T-helper 22 cell (primary cell): ENCODE results near the gene ARHGEF1.

Source experiments
- DNase-seq: peaks from one replicate; pipeline ENCODE4 v3.0.0-alpha.2; 2020; ENCODE audit warnings: low read depth

Gene ARHGEF1

DNA sequence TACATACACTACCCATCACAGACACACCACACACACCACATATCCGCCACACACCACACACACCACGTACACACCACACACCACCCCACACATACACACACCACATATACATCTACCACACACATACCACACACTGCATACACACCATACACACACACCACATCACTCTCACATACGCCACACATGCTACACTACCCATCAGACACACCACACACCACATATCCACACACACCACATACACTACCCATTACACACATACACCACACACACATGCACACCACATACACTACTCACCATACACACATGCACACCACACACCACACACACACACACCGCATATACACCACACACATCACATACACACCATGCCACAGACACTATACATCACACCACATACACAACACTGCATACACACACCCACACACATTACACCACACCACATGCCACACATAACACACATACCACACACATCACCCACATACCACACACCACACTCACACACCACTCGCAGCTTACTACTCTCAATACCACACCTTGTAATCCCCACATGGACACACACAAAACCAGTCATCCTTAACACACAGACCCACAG lies 35.8 kb downstream of the ARHGEF1 start:
- DNase-seq, result no peak

DNA sequence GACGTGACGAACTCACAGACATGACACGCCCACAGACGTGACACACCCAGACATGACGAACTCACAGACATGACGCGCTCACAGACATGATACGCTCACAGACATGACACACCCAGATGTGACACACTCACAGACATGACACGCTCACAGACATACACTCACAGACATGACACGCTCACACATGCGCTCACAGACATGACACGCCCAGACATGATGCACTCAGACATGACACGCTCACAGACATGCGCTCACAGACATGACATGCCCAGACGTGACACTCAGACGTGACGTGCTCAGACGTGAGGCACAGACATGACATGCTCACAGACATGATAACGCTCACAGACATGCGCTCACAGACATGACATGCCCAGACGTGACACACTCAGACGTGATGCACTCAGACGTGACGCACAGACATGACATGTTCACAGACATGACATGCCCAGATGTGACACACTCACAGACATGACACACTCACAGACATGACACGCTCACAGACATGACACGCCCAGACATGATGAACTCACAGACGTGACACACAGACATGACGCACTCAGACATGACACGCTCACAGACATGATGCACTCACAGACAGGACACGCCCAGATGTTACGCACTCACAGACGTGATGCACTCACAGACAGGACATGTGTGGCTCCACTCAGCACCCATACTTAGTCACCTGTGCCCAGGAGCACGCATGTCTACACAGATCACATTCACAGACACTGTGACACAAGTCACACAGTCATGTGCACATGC lies 37.1 kb downstream of the ARHGEF1 start:
- no peak for DNase-seq

DNA sequence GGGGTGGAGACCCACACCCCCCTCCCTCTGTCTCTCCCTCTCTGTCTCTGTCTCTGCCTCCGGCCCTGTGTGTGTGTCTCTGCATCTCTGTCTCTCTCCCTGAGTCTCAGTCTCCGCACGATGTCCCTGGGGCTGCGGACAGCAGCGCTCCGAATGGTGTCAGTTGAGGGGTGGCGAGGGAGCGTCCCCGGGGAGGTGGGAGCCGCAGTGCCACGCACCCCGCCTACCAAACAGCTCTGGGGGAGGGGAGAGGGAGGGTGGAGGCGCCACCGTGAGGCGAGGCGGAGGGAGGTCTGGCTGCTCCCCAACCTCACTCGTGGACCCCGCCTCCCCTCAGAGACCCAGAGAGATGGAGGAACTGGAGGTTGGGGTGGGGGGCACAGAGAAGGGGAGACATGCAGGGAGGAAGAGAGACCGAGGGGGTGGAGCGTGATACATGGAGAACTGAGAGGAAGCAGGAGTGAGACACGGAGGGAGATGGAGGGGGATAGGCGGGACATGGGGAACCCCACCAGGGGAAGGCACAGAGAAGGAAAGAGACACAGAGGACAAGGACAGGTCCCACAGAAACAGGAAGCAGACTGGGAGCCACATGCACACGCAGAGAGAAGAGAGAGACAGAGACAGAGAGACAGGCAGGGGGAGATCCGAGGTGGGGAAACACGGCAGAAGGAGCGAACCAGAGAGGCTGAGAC lies 38.0 kb downstream of the ARHGEF1 start:
- no peak for DNase-seq

DNA sequence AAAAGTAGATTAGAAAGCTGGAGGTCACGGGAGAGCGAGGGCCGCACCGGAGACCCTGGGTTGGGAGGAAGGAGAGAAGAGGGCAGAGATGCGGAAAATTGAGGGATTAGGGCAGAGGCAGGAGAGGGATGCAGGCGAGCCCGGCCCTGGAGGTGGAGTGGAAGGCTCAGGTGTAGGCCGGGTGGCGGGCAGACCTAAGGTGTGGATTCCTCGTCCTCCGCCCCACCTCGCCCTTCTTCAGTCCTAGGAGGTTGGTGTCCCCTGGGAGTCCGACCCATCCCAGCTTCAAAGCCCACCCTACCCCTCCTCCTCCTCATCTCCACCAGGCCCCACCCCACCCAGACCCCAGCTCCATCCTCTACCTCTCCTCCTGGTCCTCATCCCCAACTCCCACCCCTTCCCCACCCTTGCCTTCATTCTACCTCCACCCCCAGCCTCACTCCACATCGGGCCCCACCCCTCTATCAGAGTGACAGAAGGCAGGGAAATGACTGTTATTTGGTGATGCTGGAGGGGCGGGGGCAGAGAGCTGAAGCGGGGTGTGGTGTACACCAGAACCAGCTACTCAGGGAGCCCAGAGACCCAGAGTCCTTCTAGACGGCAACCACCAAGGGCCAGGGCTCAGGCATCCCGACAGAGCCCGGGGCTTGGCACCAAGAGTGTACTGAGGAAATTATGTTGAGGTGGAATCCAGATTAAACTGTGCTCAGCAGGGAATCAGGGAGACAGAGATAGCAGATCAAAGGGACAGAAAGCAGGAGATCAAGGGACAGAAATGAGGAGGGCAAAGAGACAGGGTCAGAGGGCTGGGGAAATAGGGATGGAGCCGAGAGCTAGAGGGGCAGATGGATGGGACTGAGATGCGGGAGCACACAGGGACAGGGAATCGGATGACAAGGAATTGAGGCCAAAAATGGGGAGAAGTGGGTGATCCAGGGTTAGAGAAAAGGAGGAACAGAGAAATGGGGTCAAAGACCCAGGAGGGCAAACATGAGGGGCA lies 38.9 kb downstream of the ARHGEF1 start:
- DNase-seq, result no peak

DNA sequence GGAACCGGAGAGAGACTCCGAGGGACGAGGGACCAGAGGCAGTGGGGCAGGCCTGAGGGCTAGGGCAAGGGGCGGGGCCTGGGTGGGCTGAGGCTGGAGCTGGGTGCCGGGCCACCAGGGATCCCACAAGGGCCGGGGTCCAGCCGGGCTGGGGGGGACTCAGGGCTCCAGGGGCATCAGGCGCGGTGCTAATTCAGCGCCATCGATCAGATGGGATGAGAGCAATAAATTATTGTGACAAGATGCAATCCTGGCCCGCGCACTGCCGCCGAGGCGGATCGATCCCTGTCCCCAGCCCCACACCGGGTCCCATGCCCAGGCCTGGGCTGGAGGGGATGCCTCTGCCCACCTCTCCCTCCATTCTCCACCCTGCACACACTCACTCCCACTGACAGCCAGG lies 39.6 kb downstream of the ARHGEF1 start:
- DNase-seq, result no peak

DNA sequence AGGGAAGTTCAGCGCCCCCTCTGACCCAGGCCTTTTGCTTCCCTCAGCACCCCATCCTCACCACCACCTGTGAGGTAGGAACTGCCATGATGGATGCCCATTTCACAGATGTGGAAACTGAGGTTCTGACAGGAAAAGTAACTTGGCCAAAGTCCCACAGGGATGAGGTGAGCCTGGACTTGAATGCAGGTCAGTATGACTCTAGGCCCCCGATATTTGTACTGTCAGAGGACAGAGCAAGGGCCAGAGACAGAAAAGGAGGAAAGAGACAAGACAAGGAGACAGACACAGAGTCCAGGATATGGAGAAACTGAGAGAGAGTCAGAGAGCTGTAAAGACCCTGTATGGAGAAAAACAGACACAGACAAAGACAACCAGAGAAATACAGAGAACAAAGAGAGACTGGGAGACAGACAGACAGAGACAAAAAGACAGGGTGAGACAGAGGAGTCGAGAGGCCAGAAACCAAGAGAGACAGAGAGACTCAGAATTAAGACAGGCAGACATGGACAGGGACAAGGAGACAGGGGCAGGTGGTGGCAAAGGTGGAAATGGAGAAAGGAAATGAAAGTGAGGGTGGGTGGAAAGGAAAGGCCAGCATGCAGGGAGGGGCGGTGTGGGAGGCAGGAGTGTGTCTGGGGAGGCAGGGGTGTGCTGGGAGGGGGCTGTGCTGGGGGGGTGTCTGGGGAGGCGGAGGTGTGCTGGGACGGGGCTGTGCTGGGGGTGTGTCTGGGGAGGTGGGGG lies 40.2 kb downstream of the ARHGEF1 start:
- no peak for DNase-seq

DNA sequence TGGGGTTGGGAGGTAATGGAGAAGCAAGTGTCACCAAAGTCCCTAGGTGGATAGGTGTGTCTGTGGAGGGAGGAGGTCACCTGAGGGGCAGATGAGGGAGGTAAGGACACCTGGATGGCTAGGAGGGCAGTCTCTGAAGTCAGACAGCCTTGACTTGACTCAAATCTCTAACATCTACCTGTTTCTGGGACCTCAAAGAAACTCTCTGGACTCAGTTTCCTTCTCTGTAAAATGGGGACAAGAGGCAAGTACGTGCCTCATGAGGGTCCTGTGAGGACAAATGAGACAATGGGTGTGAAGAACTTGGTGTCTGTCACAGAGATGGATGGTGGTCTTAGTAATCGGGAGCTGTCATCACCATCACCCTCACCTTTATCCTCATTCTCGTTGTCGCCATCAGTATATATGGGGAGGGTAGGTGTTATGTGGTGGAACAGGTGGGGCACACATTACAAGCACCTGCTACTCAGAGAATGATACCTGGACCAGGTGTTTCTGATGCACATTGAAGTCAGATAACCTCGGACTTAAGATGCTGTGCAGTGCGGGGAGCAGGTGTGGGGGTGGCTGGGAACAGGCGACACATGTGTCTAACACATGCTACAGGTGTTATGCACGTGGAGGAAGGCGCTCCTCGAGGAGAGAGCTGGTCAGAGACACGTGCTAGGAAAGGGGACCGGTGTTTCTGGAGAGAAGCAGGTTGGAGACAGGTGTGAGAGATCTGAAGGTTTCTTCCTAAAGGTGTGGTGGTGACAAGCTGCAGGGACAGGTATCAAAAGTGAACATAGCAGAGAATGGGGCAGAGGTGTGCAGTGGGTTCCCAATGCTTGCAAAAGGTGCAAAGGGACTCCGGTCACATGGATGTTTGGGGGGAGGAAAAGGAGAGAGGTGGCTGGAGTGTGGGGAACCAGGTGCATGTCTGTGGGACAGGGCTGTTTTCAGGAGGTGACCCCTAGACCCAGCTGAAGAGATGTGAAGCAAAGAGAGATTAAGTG lies 41.5 kb downstream of the ARHGEF1 start:
- no peak for DNase-seq

DNA sequence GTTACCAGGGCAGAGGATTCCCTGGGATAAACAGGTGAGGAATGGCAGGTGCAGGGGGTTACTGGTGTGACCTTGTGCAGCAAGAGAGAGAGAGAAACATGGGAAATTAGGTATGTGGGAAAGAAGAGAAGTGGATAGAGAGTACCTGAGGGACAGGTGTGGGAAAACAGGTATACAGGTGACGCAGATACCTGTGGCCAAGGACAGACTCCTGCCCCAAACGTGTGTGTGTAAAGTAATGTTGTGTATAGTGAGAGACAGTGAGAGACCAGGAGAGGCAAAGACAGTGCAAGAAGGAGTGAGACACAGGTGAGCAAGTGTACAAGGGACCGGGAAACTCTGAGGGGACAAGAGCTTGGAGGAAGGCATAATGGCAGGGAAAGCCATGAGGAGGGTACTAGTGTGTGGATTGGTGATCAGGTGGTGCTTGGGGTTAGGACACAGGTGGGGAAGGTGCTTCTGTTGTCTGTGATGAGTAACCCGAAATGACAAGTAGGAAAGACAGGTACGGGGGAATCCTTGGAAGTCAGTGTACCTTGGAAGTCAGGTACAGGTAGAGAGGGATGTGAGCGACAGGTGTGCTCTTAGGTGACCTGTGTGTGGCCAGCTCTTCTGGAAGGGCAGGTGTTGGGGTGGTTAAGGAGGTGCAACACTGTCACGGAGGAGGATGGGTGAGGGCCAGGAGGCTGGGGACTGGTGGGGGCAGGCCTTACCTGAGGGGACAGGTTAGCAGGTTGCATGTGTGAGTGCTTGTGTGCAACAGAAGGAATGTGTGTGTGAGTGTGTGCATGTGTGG lies 42.4 kb downstream of the ARHGEF1 start:
- no peak for DNase-seq

DNA sequence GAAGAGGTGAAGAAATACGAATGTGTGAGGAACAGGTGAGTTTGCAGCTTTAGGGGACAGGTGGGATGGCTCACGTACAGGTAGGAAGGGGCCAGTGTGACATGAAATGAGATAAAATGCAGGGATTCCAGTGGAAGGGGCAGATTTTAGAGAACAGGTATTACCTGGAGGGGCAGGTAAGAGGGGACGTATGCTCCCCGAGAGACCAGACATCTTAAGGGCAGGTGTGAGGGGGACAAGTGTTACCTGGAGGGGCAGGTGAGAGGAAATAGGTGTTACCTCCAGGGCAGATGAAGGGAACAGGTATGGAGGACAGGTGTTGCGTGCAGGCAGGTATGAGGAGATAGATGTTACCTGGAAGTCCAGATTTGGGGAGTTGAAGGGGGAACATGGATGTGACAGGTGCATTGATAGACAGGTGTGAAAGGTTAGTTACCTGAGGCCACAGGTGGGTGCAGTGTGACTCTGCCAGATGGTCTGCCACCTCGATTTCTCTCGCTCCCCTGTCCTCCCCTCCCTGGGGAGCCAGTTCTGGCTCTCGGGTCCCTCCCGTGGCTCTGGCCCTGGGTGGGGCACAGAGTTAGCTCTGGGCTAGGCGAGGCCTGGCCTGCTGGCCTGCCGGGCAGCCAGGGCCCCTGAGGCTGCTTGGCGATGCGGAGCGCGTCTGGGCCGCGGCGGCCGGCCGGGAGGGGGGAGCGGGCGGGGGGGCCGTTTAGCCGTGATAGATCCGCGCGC lies 43.2 kb downstream of the ARHGEF1 start:
- DNase-seq, result no peak

DNA sequence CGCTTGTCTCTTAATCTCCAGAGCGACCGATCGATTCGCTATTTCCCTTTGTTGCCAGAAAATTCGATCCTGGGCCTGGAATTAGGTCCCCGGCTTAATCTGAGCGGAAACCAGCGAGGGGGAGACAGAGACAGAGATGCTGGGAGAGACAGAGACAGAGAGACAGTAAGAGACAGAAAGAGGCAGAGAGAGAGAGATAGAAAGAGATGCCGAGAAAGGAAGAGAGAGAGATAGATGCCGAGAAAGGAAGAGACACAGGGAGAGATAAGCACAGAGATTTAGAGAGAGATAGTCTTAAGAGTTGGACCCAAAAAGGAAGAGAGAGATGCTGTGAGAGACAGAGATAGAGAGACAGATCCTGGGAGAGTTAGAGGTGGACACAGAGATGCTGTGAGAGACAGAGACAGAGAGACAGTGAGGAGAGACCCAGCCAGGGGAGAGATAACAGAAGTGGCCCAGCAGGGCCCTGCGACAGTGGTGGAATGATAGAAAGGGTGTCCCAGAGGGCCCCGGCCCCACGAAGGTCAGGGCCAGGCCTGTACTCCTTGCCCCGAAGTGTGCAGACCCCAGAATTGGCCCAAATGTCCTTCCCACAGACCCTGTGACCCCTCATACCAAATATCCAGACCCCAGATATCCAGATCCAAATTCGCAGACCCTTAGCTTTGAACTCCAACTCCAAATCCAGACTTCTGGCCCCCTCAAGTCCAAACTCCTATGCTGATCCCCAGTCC lies 43.9 kb downstream of the ARHGEF1 start:
- DNase-seq, result no peak

DNA sequence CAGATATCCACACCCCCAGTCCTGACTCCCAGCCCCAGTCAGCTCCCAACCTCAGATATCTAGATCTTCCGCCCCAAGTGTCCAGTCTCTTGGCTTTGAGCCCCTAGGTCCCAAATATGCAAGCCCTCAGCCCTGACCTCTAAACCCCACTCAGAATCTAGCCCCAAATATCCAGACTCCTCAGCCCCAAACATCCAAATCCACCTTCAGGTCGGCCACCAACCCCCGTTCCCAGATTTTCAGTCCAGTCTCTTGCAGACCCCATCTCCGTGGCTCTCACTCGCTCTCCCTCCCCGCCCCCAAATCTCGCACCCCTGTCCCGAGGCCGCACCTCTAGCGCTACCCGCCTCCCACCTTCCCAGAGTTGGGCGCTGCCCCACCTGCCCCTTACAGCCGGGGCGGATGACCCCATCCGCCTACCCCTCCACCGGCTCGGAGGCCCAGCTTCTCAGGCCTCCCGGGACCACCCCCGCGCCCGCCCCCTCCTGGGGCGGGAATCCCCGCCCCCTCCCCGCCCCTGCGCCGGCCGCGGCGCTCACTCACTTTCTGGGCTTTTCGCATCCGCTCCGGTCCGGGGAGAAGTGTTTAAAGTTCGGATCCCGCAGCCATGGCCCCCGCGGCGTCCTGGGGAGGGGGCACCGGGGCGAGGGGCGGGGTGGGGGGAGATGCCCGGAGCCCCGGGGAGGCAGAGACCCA lies 44.7 kb downstream of the ARHGEF1 start:
- DNase-seq, result peak; percentile 22

DNA sequence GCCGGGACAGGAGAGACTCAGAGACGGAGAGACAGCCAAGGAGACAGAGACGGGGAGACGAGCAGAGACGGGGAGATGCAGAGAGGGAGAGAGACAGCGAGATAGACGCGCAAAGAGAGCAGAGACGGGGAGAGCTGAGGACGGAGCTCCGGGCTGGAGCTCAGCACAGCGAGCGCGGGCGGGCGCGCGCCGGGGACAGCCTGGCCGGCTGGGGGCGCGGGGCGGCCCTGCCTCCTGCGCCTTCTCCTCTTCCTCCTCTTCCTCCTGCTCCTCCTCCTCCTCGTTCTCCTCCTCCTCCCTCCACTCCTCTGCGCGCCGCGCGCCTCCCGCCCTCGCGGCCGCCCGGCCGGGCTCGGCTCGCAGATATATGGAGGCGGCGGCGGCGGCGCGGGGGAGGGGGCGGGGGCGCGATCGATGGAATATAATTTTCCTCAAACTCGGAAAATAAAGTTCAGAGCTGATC lies 45.3 kb downstream of the ARHGEF1 start, which contains the start of gene ERFL:
Gene ERFL (minus strand): TSS at position 229 of the 463 bp plus-strand sequence. CDS start 15,530 bp downstream, outside the sequence.
- no peak for DNase-seq

DNA sequence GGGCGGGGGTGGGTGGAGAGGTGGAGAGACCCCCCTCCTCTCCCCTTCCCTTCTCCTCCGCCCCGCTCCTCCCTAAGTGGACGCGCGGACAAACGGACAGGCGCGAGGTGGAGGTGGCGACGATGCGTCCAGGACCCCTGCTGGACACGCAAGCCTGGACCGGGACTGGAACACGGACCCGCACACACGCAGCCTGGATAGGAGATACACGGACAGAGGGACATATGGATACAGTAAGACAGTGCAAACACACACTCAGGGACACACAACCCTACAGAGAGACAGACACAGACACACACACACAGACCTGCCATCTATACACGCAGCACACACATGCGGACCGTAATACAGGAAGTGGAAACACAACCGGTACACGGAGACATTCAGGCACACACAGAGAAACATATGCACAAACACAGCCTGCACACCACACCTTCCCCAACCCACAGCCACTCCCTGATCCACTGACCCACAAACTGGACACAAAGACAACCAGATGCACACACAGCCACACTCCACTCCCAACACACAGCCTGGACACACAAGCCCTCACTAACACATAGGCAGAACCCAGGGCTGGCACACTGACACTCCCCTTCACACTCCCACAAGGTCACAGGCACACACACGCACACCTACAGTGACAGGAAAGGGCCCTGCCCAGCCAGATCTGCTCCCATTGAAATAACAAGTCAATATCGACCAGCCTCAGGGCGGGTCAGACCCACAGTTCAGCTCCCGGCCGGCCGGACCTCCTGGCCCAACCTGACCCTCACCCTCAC lies 46.0 kb downstream of the ARHGEF1 start:
- no peak for DNase-seq

DNA sequence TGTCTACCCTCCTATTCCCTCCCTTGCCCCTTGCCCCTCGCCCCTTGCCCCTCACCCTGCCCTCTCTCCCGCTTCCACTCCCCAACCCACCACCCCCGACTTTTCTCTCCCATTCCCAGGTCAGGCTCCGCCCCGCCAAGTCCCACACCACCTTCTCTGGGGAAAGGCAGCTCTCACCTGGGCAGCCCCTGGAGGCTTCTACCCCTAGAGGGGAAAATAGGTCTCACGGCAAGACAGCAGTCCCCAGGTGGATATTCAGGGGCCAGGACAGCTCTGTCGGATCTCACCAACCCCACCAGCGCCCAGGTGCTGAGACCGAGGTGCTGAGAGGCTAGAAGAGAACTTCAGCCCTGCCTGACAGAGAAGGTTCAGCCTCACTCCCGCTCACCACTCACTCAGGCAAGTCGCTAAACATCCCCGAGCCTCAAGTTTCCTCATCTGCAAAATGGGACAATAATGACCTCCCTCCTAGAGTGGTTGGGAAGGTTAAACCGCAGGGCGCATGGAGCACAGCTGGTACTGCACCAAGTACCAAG lies 46.6 kb downstream of the ARHGEF1 start:
- no peak for DNase-seq

DNA sequence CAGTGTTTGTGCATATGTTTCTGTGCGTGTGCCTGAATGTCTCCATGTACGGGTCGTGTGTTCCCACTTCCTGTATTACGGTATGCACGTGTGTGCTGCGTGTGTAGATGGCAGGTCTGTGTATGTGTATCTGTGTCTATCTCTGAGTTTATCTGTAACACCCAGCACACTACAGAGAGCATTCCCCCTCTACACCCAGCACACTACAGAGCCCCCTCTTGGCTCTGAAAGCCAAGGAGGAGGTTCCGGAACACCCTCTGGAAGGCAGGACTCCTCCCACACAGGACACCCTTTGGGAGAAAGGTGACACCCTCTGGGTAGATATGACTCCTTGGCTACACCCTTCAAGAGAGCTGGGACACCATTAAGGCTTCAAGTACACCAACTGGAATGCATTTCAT lies 47.3 kb downstream of the ARHGEF1 start:
- DNase-seq, result no peak
